Measurements from ENCODE around the gene ASIC2. TPM values are rescaled to one million over a fixed set of nuclear protein-coding genes. Genes with fewer than 3 reads are reported as not detected.

Gene ASIC2
- total and polyA plus RNA-seq, 9 of the 15 experiments (the other 6 are each of a cell fraction or from before 2014, with no cell fraction given): not detected

- ChIA-PET POLR2A (interaction anchor here (0.9 to 1.0 kb wide), 2 partner anchors 54 to 1717 kb away, joined by 3 to 4 read pairs; no protein-coding TSS in a partner anchor), CTCF (ENCODE audit: low intra/inter-chr PET ratio) (no interaction called here)
- no peak for ATAC-seq
- Histone ChIP-seq H3K27ac (ENCODE audit: extremely low read depth, low read depth, low read length) (no peak overlapping the region), H3K27me3 (ENCODE audit: control insufficient read depth in 2 of 2, insufficient read depth in 2 of 2, low read length in 2 of 2) (peaks cover 20 to 78% of the 10 kb centered on the region in 2 experiments), H3K79me2 (ENCODE audit: control insufficient read depth, insufficient read depth, low read length) (no peaks in the 10 kb centered on the region), H3K9me3 (replicated peaks; ENCODE audit: control insufficient read depth, insufficient read depth, low read depth, low read length) (no peaks in the 10 kb centered on the region), H3K4me2 (ENCODE audit: insufficient read depth, low read length) (no peak overlapping the region), H3K4me3 (no peak overlapping the region), H3K36me3 (ENCODE audit: control insufficient read depth, insufficient read depth, low read length) (no peaks in the 10 kb centered on the region), H3K4me1 (replicated peaks in 1 of 2; ENCODE audit: control insufficient read depth in 2 of 2, insufficient read depth in 2 of 2, low read length in 2 of 2) (peaks cover 0 to 3% of the 10 kb centered on the region in 2 experiments; a peak in 2 of 5 replicates), H3K9ac (ENCODE audit: insufficient read depth in 1 of 2, low read depth in 2 of 2, low read length in 2 of 2) (no peak overlapping the region; a peak in 1 of 4 replicates), H3K9me1 (ENCODE audit: control insufficient read depth, insufficient read depth, low read length) (no peaks in the 10 kb centered on the region), H4K20me1 (replicated peaks; ENCODE audit: control insufficient read depth, insufficient read depth, low read length) (0 out of 2 replicates have a peak, but pooled peaks cover 5% of the 10 kb centered on the region), H2AFZ (ENCODE audit: low read depth, low read length) (no peak overlapping the region)
- no peak for FAIRE-seq
- DNase-seq (ENCODE audit: extremely low read depth in 1 of 4, low spot score in 3 of 4): no peak
- 0% methylated on average over 9 of the region's 9 CpGs for WGBS (ENCODE audit: insufficient coverage, low coverage, missing lambda C conversion rate)
- TF ChIP-seq HINFP (tag; conservative IDR thresholded peaks at IDR 0.05; ENCODE audit: low read depth) (no peak), STAT5B (CRISPR knock-in tag; IDR thresholded peaks at IDR 0.05) (no peak), ZBTB17 (CRISPR knock-in tag; IDR thresholded peaks at IDR 0.05) (no peak), NCOR1 (IDR thresholded peaks at IDR 0.05) (no peak), PTBP1 (IDR thresholded peaks at IDR 0.05; ENCODE audit: low read depth, low read length) (no peak)
- intact Hi-C loops (cut with micrococcal nuclease): no loop called here
- BruUV-seq (replicated peaks): no TSS peak
- in situ Hi-C loops (cut with MboI): no loop called here
Measured at GRCh38 chr17:33015716-33016346, 277.3 kb downstream of the ASIC2 start.
